SH-SY5Y (cell line): ENCODE results near the gene AKAP10.

Experiments used
- GATA2 ChIP-seq: IDR thresholded peaks from 2 replicates; pipeline ENCODE4 v1.6.1; 2011; ENCODE audit warnings: mild to moderate bottlenecking, low read depth, low read length
- GATA3 ChIP-seq: IDR thresholded peaks from 2 replicates; pipeline ENCODE4 v1.6.1; 2011; ENCODE audit warnings: low read depth, mild to moderate bottlenecking, low read length, moderate library complexity

The AKAP10 gene

GRCh38 chr17:19867329-19868078, 110.1 kb downstream of the AKAP10 start, which contains the start of gene ULK2:
TSS of gene ULK2 (minus strand) at chr17:19867936. CDS start at chr17:19867417, 519 bp downstream.
- TF ChIP-seq GATA3 (no peak), GATA2 (no peak; the same call in 1 of the 2 replicates)

- TF ChIP-seq GATA3, result no peak
- no peak for TF ChIP-seq GATA2
Observed at GRCh38 chr17:19867079-19867328, 110.6 kb downstream of the AKAP10 start.

GRCh38 chr17:19865021-19865420, 112.6 kb downstream of the AKAP10 start:
- TF ChIP-seq GATA2 (no peak), GATA3 (no peak)

- TF ChIP-seq GATA3 (no peak), GATA2 (no peak; the same call in 1 of the 2 replicates)
Observed at GRCh38 chr17:19857640-19858039, 120.0 kb downstream of the AKAP10 start.
